ENCODE data around the gene GGA1.
A peak's percentile ranks its signal among the peaks of the same experiment; 100 is the strongest.

The GGA1 gene

GRCh38 chr22:37632174-37633088, 23.8 kb downstream of the GGA1 start:
- no peak for FAIRE-seq

DNA sequence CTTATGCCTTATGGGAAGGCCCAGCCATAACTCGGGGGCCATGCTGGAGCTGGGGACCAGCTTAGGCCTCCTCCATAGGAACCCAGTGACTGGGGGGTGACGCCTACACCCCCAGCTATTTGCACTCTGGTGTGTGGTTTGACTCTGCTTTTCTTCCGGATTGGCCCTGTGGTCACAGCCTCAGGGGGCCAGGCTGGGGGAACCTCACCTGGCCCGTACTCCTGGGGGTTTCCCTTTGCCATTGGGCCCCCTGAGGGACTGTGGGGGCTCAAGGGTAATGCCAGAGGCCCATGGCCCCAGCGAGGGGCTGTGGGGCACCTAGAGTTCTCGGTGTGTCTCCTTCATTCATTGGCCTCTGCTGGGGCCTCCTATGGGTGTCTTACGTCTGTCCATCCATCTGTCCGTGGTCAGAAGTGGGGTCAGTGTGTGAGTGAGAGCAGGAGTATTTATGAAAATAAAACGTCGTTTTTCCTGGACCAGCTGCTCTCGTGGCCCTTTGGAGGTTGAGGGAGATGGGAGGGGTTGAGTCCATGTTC, 24.5 kb downstream of the GGA1 start:
- no peak for FAIRE-seq

GRCh38 chr22:37633625-37634416, 25.2 kb downstream of the GGA1 start:
- no peak for FAIRE-seq

DNA sequence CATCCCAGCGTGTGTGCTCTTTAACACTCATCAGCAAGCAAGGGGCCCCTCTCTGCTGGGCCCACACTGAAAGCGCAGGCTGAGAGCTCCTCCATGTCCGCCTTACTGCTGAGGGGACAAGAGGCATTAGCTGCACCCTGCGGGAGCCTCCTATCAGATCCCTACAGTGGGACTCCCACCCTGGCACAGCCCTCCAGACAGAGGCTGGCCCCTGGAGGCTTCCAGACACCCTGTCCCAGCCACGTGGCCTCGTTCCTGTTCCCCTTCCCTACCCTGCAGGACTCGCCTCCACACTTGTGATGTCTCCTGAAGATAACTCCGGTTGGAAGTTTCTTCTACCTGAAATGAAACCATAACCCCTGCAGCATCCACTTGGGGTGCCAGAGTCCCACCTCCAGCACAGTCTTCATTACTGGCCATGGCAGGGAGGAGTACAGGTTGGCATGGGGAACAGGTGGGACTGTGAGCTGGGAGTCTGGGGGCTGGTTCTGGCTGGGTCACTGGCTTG, 25.8 kb downstream of the GGA1 start:
- no peak for FAIRE-seq

DNA sequence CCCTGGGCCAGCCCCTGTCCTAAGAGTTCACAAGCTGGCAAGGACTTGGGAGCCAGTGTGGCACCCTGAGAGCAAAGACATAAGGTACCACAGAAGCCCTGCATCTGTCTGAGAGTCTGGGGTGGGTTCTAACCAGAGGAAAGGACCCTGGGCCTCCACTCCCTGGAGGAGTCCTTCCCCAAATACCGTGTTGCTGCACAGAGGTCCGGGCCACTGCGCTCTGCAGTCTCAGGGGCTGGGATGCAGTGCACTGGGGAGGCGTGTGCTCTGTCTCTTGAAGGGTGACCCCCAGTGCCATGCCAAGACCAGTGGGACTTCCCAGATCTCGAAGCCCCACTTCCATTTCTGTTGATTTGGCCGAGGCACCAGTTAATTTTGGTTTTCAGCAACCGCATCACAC, 26.5 kb downstream of the GGA1 start:
- FAIRE-seq: no peak

GRCh38 chr22:37636186-37636948, 27.7 kb downstream of the GGA1 start:
- no peak for FAIRE-seq

DNA sequence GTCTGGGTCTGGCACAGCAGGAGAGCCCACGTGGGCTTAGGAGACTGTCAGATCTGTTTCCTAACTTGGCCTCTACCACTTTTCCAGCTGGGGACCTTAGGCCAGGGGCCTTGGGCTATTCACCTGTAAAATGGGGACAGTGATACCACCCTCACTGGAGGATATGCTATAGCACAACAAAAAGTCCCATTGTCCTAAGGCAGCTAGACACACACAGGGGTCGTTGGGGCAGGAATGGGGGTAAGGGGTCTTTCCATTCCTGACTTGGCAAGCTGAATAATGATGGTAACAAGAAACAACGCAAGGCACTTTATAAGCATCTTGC, 28.3 kb downstream of the GGA1 start:
- no peak for FAIRE-seq

GRCh38 chr22:37638391-37639069, 29.9 kb downstream of the GGA1 start:
- FAIRE-seq: no peak

- FAIRE-seq: no peak
These were observed 30.6 kb downstream of the GGA1 start, which contains the start of gene SH3BP1 for GRCh38 chr22:37639070-37639760. SH3BP1 (plus strand) TSS chr22:37639669; CDS start chr22:37639788, 119 bp downstream.

DNA sequence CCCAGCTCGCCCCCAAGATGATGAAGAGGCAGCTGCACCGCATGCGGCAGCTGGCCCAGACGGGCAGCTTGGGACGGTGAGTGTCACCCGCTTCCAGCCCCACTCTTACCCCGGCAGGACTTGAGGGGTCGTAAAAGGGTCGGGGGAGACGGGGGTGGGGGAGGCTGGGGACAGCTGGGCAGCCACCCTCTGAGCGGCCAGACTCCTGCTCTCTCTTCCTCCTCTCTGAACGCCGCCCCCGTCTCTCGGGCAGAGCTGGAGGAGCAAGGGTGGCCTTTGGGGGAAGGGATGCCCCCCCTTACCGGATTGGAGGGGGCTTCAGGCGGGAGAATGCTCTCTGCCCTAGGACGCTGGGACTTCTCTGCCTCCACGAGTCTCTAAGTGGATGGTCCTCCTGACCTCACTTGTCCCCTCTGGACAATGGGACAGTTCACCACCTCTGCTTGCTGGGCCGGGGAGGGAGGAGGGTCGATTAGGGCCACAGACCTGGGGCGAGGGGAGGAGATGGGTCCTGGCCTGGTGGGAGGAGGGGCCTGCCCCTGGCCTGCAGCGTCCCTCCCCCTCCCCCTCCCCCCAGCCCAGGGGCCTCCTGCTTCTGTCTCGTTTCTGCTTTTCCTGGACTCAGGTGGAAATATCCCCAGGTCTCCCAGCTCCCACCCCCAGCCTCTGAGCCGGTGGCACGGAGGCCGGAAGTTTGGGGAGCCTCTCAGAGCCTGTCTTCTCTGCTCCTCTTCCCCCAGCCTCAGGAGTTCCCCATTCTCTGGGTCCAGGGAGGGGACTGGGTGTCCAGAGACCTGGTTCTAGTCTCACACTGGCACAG, 31.3 kb downstream of the GGA1 start:
- no peak for FAIRE-seq

DNA sequence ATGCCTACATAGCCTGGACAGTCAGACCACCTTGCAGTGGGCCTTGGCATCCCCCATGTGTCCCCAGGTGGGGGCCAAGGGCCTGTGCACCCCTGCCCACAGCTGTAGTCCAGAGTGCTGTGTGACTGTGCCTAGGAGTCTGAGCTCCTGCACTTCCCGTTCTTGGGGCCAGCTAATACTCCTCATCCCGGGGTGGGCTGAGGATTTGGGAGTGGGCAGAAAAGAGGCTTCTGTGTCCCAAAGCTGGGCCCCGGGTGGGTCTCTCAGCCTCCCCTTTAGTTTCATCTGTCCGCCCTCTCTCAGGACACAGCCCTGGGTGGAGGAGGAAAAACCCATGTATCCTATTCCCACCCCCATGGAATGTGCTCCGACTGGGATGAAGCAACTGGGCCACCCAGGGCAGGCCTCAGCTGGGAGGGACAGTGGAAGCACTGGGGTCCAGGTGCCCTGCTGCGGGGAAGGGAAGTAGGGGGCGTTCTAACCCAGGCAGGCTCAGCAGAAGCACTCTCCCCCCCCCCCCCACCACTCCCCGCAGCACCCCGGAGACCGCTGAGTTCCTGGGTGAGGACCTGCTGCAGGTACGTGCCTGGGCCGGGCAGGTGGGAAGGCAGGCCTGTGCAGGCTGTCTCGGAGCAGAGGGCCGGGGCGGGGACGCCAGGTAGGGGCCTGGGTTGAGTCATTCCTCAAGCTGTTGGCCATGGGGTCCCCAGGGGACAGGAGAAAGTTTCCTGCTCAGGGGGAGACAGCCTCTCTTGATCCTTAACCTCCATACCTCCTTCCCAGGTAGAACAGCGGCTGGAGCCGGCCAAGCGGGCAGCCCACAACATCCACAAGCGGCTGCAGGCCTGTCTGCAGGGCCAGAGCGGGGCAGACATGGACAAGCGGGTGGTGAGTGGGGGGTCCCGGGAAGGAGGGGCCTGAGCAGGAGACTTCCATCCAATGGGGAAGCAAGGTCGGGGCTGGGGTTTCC, 32.2 kb downstream of the GGA1 start:
- no peak for FAIRE-seq

- FAIRE-seq: no peak
These were observed 32.9 kb downstream of the GGA1 start for GRCh38 chr22:37641561-37641949.

GRCh38 chr22:37643225-37643847, 34.7 kb downstream of the GGA1 start:
- peak; percentile 19 for FAIRE-seq

DNA sequence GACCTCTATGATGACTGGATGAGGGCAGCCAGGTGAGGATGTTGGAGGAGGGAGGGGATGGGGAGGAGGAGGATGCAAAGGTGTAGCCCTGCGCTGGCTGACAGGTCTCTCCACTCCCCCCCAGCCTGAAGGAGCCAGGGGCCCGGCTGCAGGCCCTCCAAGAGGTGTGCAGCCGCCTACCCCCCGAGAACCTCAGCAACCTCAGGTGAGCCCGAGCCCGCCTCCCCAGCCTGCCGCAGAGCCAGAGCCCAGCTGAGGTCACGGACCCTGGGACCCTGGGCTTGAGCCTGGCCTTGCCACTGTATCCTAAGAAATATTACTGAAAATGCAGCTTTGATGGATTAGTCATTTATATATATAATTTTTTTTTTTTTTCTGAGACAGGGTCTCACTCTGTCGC, 38.7 kb downstream of the GGA1 start:
- no peak for FAIRE-seq

GRCh38 chr22:37647928-37648327, 39.3 kb downstream of the GGA1 start:
- FAIRE-seq: no peak

DNA sequence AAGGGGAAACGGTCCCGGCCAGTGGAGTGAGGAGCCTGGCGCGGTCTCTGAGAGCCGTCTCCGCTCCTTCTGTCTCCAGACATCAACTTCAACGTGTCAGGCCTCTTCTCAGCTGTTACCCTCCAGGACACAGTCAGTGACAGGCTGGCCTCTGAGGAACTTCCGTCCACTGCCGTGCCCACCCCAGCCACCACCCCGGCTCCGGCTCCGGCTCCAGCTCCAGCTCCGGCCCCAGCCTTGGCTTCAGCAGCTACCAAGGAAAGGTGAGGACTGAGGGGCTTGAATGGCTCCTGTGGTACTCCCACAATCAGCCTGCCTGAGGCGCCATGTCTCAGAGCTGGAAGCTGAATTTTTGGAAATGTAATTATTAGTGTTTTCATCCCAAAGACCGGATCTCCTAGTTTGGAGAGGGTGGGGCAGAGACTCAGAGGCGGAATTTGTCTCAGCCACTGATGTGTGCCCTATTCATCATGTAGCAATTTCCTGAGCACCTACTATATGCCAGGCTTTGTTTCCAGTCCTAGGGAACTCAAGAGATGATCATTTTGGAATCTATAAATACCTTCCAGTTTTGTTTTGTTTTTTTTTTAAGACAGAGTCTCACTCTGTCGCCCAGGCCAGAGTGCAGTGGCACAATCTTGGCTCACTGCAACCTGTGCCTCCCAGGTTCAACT, 42.0 kb downstream of the GGA1 start:
- no peak for FAIRE-seq

DNA sequence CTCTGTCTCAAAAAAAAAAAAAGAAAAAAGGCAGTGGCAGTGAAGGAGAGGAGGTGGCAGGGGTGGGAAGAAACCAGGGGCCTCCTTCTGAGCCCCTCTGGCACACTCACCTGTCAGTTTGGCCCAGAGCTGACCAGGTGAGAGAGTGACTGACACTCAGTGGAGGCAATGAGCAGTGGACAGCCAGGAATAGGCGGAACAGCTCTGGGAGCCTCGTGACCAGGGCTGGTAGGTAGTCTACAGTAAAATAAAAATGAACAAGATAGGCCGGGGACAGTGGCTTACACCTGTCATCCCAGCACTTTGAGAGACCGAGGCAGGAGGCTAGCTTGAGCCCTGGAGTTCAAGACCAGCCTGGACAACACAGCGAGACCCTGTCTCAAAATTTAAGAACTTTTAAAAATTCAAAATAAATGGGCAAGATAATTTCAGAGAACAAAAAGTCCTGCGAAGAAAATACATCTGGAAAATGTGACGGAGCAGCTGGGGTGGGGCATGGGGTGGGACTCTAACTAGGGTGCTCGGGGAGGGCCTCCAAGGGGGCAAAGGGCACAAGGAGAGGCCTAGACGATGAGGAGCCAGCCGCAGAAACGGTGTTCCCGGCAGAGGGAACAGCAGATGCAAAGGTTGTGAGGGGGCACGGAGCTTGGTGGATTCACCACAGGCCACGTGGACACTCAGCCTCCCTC, 46.1 kb downstream of the GGA1 start:
- FAIRE-seq: no peak

DNA sequence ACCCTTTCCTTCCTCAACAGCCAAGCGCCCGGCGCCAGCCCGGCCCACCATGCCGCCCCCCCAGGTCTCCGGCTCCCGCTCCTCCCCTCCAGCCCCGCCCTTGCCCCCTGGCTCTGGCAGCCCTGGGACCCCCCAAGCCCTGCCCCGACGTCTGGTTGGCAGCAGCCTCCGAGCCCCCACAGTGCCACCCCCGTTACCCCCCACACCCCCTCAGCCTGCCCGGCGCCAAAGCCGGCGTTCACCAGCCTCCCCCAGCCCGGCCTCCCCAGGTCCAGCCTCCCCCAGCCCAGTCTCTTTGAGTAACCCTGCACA, 46.6 kb downstream of the GGA1 start:
- no peak for FAIRE-seq

Measured in TTC549 (cell line).